ENCODE data around the gene MRPL4. TPM values are rescaled to one million over a fixed set of nuclear protein-coding genes. Genes with fewer than 3 reads are reported as not detected.

Gene MRPL4
- total RNA-seq, 2 donors from 2014 or later: 72.6 to 75.6 TPM

- H3K27me3 ChIP-seq (replicated peaks; ENCODE audit: insufficient read depth): no peaks in the 10 kb centered on the region
These were observed 18.2 kb downstream of the MRPL4 start for GRCh38 chr19:10270180-10270615.

GRCh38 chr19:10270616-10271394 is 18.8 kb downstream of the MRPL4 start, which contains the start of gene ICAM1:
Gene ICAM1, plus strand, starts transcription at chr19:10271120. Its CDS starts 40 bp downstream, at chr19:10271160.
- TF ChIP-seq POLR2A (IDR thresholded peaks at IDR 0.05): peak; percentile 60
- peak; percentile 73 for TF ChIP-seq POLR2AphosphoS5 (IDR thresholded peaks at IDR 0.05)
- TF ChIP-seq CTCF (IDR thresholded peaks at IDR 0.05): peak in 1 of 4 experiments; percentile 38
- intact Hi-C loops (cut with DNase I): loop anchor here (2.0 to 5.0 kb wide), 2 partner anchors 41 to 118 kb away; no protein-coding TSS in a partner anchor

More at GRCh38 chr19:10270180-10270615, 18.2 kb downstream of the MRPL4 start:
- H3K36me3 ChIP-seq: no peaks in the 10 kb centered on the region
- intact Hi-C loops (cut with DNase I): loop anchor here (2.0 to 5.0 kb wide), 2 partner anchors 42 to 119 kb away; no protein-coding TSS in a partner anchor
- peak overlapping the region; percentile 19 to 28 for H3K4me3 ChIP-seq
- 7% methylated on average over 37 of the region's 37 CpGs for WGBS
- no peaks in the 10 kb centered on the region for H3K9me3 ChIP-seq
- TF ChIP-seq CTCF (IDR thresholded peaks at IDR 0.05) (no peak), POLR2AphosphoS5 (IDR thresholded peaks at IDR 0.05) (no peak), POLR2A (IDR thresholded peaks at IDR 0.05) (no peak)
- no peak for DNase-seq (ENCODE audit: low spot score)
- no peaks in the 10 kb centered on the region for H3K4me1 ChIP-seq (replicated peaks)
- H3K27ac ChIP-seq: peak overlapping the region; percentile 47 to 52

GRCh38 chr19:10271543-10272086 is 19.6 kb downstream of the MRPL4 start:
- WGBS: 38% methylated on average over 12 of the region's 12 CpGs
- Histone ChIP-seq H3K9me3 (no peaks in the 10 kb centered on the region), H3K4me1 (replicated peaks) (no peaks in the 10 kb centered on the region), H3K4me3 (peak overlapping the region; percentile 19 to 28), H3K27me3 (replicated peaks; ENCODE audit: insufficient read depth) (no peaks in the 10 kb centered on the region), H3K27ac (peak overlapping the region in 1 of 2 donors; percentile 52), H3K36me3 (no peaks in the 10 kb centered on the region)
- DNase-seq (ENCODE audit: low spot score): no peak
- intact Hi-C loops (cut with DNase I): loop anchor here (2.0 to 5.0 kb wide), 2 partner anchors 41 to 117 kb away; no protein-coding TSS in a partner anchor
- no peak for TF ChIP-seq CTCF (IDR thresholded peaks at IDR 0.05)
- no peak for TF ChIP-seq POLR2A (IDR thresholded peaks at IDR 0.05)
- TF ChIP-seq POLR2AphosphoS5 (IDR thresholded peaks at IDR 0.05): no peak

More at GRCh38 chr19:10270616-10271394, 18.8 kb downstream of the MRPL4 start, which contains the start of gene ICAM1:
- WGBS: 2% methylated on average over 49 of the region's 51 CpGs
- H3K36me3 ChIP-seq: no peaks in the 10 kb centered on the region
- H3K27me3 ChIP-seq (replicated peaks; ENCODE audit: insufficient read depth): no peaks in the 10 kb centered on the region
- DNase-seq (ENCODE audit: low spot score): peak; percentile 54
- H3K9me3 ChIP-seq: no peaks in the 10 kb centered on the region
- H3K27ac ChIP-seq: peak within 1 kb of the TSS; percentile 47 to 52
- H3K4me1 ChIP-seq (replicated peaks): no peaks in the 10 kb centered on the region
- H3K4me3 ChIP-seq: peak within 1 kb of the TSS; percentile 19 to 28

- no peak overlapping the region for H3K4me3 ChIP-seq
- 90% methylated on average over 10 of the region's 10 CpGs for WGBS
- intact Hi-C loops (cut with DNase I): loop anchor here (5.0 kb wide), 1 partner anchor 38 kb away; no protein-coding TSS in a partner anchor
- H3K4me1 ChIP-seq (replicated peaks): no peaks in the 10 kb centered on the region
- H3K36me3 ChIP-seq: no peaks in the 10 kb centered on the region
- no peak for TF ChIP-seq POLR2A (IDR thresholded peaks at IDR 0.05)
- no peak overlapping the region for H3K27ac ChIP-seq
- no peaks in the 10 kb centered on the region for H3K27me3 ChIP-seq (replicated peaks; ENCODE audit: insufficient read depth)
- H3K9me3 ChIP-seq: no peaks in the 10 kb centered on the region
- no peak for DNase-seq (ENCODE audit: low spot score)
These were observed 22.6 kb downstream of the MRPL4 start for GRCh38 chr19:10274589-10274988.
